Measurements from ENCODE around the gene PKD2L1.

PKD2L1 gene

DNA sequence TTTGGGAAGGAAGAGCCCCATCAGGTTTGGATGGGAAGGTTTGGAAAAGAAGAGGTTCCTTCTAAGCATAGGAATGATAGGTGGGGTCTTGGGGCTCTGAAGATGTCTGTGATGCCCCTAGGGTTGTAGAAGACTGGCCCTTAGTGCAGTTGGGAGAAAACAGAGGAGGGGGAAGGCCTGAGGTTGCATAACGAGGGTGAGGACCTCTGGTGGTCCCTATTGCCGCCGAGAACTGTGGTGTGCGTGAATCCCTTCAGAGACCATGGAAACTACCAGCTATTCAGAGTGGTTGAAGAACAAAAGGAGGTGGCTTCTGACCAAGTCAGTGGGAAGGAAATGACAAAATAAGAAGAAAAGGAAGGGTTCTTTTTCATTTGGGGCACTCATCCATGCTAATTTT, 3.1 kb upstream of the PKD2L1 start:
- TF ChIP-seq, protein P1, sequence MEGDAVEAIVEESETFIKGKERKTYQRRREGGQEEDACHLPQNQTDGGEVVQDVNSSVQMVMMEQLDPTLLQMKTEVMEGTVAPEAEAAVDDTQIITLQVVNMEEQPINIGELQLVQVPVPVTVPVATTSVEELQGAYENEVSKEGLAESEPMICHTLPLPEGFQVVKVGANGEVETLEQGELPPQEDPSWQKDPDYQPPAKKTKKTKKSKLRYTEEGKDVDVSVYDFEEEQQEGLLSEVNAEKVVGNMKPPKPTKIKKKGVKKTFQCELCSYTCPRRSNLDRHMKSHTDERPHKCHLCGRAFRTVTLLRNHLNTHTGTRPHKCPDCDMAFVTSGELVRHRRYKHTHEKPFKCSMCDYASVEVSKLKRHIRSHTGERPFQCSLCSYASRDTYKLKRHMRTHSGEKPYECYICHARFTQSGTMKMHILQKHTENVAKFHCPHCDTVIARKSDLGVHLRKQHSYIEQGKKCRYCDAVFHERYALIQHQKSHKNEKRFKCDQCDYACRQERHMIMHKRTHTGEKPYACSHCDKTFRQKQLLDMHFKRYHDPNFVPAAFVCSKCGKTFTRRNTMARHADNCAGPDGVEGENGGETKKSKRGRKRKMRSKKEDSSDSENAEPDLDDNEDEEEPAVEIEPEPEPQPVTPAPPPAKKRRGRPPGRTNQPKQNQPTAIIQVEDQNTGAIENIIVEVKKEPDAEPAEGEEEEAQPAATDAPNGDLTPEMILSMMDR (IDR thresholded peaks at IDR 0.05; ENCODE audit: low read depth, low read length), result no peak
- no peak for DNase-seq
- Histone ChIP-seq H3K27ac (no peak overlapping the region), H3K9me3 (ENCODE audit: severe bottlenecking) (no peaks in the 10 kb centered on the region), H3K4me3 (ENCODE audit: low read depth, low read length) (no peak overlapping the region), H3K27me3 (ENCODE audit: insufficient read depth, low read depth, severe bottlenecking) (no peaks in the 10 kb centered on the region), H3K36me3 (no peaks in the 10 kb centered on the region)

DNA sequence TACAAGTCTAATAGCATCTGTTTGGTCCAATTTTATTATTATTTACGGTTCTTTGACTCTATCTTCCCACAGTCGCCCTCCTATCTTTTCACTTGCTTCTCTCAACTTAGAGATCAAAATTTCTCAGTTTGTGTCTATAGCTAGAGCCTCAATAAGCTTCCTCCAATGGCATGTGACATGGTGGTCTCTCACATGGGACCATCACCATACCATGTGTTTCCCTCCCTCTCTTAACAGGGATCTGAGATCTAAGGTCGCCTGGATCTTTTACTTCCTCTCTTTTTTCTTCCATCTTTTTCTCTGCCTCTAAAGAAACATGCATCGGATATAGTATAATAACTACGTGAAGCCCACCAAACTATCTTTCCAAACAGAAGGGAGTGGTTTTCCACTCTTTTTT, 1.8 kb downstream of the PKD2L1 start:
- DNase-seq, result no peak
- Histone ChIP-seq H3K27me3 (ENCODE audit: insufficient read depth, low read depth, severe bottlenecking) (no peaks in the 10 kb centered on the region), H3K4me3 (ENCODE audit: low read depth, low read length) (no peak overlapping the region), H3K9me3 (ENCODE audit: severe bottlenecking) (no peaks in the 10 kb centered on the region), H3K36me3 (no peaks in the 10 kb centered on the region), H3K27ac (peak overlapping the region; percentile 77)
- TF ChIP-seq, protein P1 (IDR thresholded peaks at IDR 0.05; ENCODE audit: low read depth, low read length), result no peak

DNA sequence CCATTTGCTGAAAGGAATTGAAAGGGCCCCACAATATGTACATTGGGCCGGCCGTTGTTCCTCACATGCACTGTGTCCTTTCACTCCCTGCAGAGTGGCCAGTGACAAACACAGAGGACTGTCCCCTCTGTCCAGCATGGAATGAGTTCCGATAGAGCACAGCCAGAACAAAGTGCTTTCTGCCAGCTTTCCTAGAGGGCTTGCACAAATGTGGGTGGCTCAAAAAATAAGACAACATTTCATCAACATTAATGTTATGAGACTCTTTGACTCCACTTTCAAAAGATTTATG, 2.4 kb downstream of the PKD2L1 start:
- Histone ChIP-seq H3K4me3 (ENCODE audit: low read depth, low read length) (peak overlapping the region; percentile 17; the same call in 1 of the 2 replicates), H3K27me3 (ENCODE audit: insufficient read depth, low read depth, severe bottlenecking) (no peaks in the 10 kb centered on the region), H3K36me3 (no peaks in the 10 kb centered on the region), H3K9me3 (ENCODE audit: severe bottlenecking) (no peaks in the 10 kb centered on the region), H3K27ac (peak overlapping the region; percentile 77)
- DNase-seq, result no peak
- TF ChIP-seq, protein P1 (IDR thresholded peaks at IDR 0.05; ENCODE audit: low read depth, low read length), result no peak

DNA sequence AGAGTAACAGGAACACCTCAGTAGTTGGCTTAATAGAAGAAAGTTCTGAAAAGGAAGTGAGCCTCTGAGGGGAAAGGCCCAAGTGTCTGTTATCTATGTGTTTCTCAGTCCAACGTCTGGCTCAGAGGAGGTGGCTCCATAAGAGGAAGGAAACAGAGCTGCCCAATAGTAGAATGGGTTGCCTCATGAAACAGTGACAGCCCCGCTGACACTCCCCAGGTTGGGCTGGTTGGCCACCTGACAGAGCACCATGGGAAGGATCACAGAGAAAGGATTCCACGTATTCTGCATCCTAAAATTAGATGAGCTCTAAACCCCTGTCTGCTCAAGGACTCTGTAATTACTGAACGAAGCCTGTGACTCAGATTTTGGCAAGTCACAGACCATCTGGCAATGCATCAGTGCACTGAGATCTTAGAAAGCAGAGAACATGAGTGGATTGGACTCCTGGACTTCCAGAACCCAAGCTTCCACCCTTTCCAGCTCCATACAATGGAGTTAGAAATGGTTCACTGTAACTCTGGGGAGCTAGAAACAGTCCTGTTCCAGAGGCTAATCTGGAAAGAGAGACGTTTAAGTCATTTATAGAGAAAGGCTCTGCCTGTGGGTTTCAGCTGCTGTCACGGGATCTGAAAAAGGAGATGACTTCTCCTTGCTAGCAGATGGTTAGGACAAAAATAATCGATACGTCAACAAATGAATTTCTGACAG, 2.9 kb downstream of the PKD2L1 start:
- H3K27ac ChIP-seq, result peak overlapping the region; percentile 77

DNA sequence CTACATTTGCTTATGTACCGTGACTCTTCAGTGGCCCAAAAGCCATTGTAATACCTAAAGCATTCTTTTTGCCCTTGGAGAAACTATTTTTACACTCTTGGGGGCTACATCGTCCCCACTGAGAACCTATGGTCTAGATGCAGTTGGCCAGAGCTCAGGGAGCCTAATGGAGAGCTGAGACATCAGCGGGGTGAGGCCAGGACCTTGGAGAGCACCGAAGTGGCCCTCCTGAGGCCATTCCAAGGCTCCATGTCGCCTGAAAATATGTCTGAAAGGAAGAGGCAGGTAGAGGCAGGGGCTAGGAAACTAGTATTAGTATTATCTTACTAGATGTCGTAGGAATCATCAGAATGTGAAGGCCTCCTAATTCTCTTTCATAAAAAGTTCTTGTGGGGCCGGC, 4.9 kb downstream of the PKD2L1 start:
- no peak for DNase-seq
- TF ChIP-seq, protein P1 (IDR thresholded peaks at IDR 0.05; ENCODE audit: low read depth, low read length), result no peak
- H3K9me3 ChIP-seq (ENCODE audit: severe bottlenecking), result no peaks in the 10 kb centered on the region
- no peak overlapping the region for H3K27ac ChIP-seq
- H3K4me3 ChIP-seq (ENCODE audit: low read depth, low read length), result no peak overlapping the region
- H3K36me3 ChIP-seq, result no peaks in the 10 kb centered on the region
- H3K27me3 ChIP-seq (ENCODE audit: insufficient read depth, low read depth, severe bottlenecking), result no peaks in the 10 kb centered on the region

More for the DNA sequence above, 2.9 kb downstream of the PKD2L1 start:
- no peaks in the 10 kb centered on the region for H3K36me3 ChIP-seq
- H3K9me3 ChIP-seq (ENCODE audit: severe bottlenecking), result no peaks in the 10 kb centered on the region
- peak overlapping the region; percentile 17 for H3K4me3 ChIP-seq (ENCODE audit: low read depth, low read length)
- peak; percentile 42 for DNase-seq
- TF ChIP-seq, protein P1 (IDR thresholded peaks at IDR 0.05; ENCODE audit: low read depth, low read length), result no peak
- no peaks in the 10 kb centered on the region for H3K27me3 ChIP-seq (ENCODE audit: insufficient read depth, low read depth, severe bottlenecking)
